Vagina (tissue), 2 donors: ENCODE measurements around the gene SCN9A. TPM values are rescaled to one million over a fixed set of nuclear protein-coding genes. Genes with fewer than 3 reads are reported as not detected.
"Not testable (repeated sequence)": the region's sequence is repeated elsewhere in the genome, so short reads cannot be mapped to it uniquely, and the experiment has no call there.

Experiments used
- DNase-seq, 2 donors: peaks; one replicate each; pipeline ENCODE4 v3.0.0-alpha.2; 2017; ENCODE audit errors: extremely low spot score in 2 of 2
- H3K27ac ChIP-seq: fragments of 200-600 bp; sonication (generic); one replicate; pipeline ENCODE4 v1.5.1; 2019
- H3K27me3 ChIP-seq: fragments of 200-600 bp; sonication (generic); one replicate; pipeline ENCODE4 v1.5.1; 2019
- H3K36me3 ChIP-seq, 2 donors: fragments of 200-600 bp; sonication (generic); one replicate each; pipeline ENCODE4 v1.5.1; 2017 to 2019
- H3K4me1 ChIP-seq: fragments of 200-600 bp; sonication (generic); one replicate; pipeline ENCODE4 v1.5.1; 2019
- H3K4me3 ChIP-seq, 2 donors: fragments of 200-600 bp; sonication (generic); 1 replicate in 1 of 2; 2 replicates in 1 of 2; pipeline ENCODE4 v1.5.1; 2016 to 2019
- H3K9me3 ChIP-seq: fragments of 200-600 bp; sonication (generic); one replicate; pipeline ENCODE4 v1.5.1; 2019
- CTCF ChIP-seq, 3 experiments: fragments of 450-650 bp in 2 of 3; fragments of 200-600 bp in 1 of 3; sonication (generic) in 1 of 3; IDR thresholded peaks; one replicate each; pipeline ENCODE4 v1.5.1; 2017 to 2019; ENCODE audit warnings: antibody characterized with exemption in 3 of 3, mild to moderate bottlenecking in 2 of 3, moderate library complexity in 2 of 3
- POLR2A ChIP-seq, 2 donors: fragments of 450-650 bp; IDR thresholded peaks; one replicate each; pipeline ENCODE4 v1.6.1; 2017; ENCODE audit warnings: antibody characterized with exemption in 2 of 2, mild to moderate bottlenecking in 2 of 2, moderate library complexity in 2 of 2
- POLR2AphosphoS5 ChIP-seq, 2 donors: sonication (generic); formaldehyde crosslinking; IDR thresholded peaks; one replicate each; pipeline ENCODE4 v1.9.0; 2017; ENCODE audit warnings: antibody characterized with exemption in 2 of 2, mild to moderate bottlenecking in 2 of 2, low read depth in 1 of 2; ENCODE audit not compliant: insufficient read depth in 1 of 2
- intact Hi-C: fragments of 100-400 bp; cut with DNase I; formaldehyde crosslinking; loops from one replicate; pipeline ENCODE4 v1.15.1; 2023
- total RNA-seq: library from RNA; depleted of rRNA; stranded (reverse); fragments of >200 nt; gene quantifications from one replicate; pipeline ENCODE4 v1.2.3, GENCODE V29; 2016

Gene SCN9A
- total RNA-seq, 1 donor from 2014 or later = 4.9 TPM

- no peak overlapping the region for H3K27ac ChIP-seq
- no peaks in the 10 kb centered on the region for H3K27me3 ChIP-seq
- H3K4me3 ChIP-seq = no peak overlapping the region
- no peaks in the 10 kb centered on the region for H3K36me3 ChIP-seq
- intact Hi-C loops = no loop called here
- no peaks in the 10 kb centered on the region for H3K4me1 ChIP-seq
- no peak for DNase-seq
- TF ChIP-seq POLR2AphosphoS5 (IDR thresholded peaks at IDR 0.05; ENCODE audit: insufficient read depth in 1 of 2, low read depth in 1 of 2) (no peak), CTCF (IDR thresholded peaks at IDR 0.05) (no peak), POLR2A (IDR thresholded peaks at IDR 0.05) (no peak)
- no peaks in the 10 kb centered on the region for H3K9me3 ChIP-seq
Measured at GRCh38 chr2:166331468-166331867, 44.3 kb downstream of the SCN9A start.

GRCh38 chr2:166329465-166329864 lies 46.3 kb downstream of the SCN9A start:
- TF ChIP-seq POLR2AphosphoS5 (IDR thresholded peaks at IDR 0.05; ENCODE audit: insufficient read depth in 1 of 2, low read depth in 1 of 2) (no peak), POLR2A (IDR thresholded peaks at IDR 0.05) (no peak), CTCF (IDR thresholded peaks at IDR 0.05) (no peak)
- no peaks in the 10 kb centered on the region for H3K9me3 ChIP-seq
- DNase-seq = no peak
- no peaks in the 10 kb centered on the region for H3K27me3 ChIP-seq
- intact Hi-C loops = no loop called here
- no peak overlapping the region for H3K27ac ChIP-seq
- H3K4me3 ChIP-seq = no peak overlapping the region
- H3K4me1 ChIP-seq = no peaks in the 10 kb centered on the region
- no peaks in the 10 kb centered on the region for H3K36me3 ChIP-seq

- no peak for DNase-seq
- intact Hi-C loops = no loop called here
- TF ChIP-seq POLR2A (IDR thresholded peaks at IDR 0.05) = no peak
- no peak for TF ChIP-seq POLR2AphosphoS5 (IDR thresholded peaks at IDR 0.05; ENCODE audit: insufficient read depth in 1 of 2, low read depth in 1 of 2)
- TF ChIP-seq CTCF (IDR thresholded peaks at IDR 0.05) = no peak
Measured at GRCh38 chr2:166328147-166328546, 47.6 kb downstream of the SCN9A start.

GRCh38 chr2:166321076-166321475 lies 54.7 kb downstream of the SCN9A start:
- intact Hi-C loops = no loop called here
- TF ChIP-seq POLR2A (IDR thresholded peaks at IDR 0.05) = no peak
- TF ChIP-seq CTCF (IDR thresholded peaks at IDR 0.05) = no peak
- TF ChIP-seq POLR2AphosphoS5 (IDR thresholded peaks at IDR 0.05; ENCODE audit: insufficient read depth in 1 of 2, low read depth in 1 of 2) = no peak
- Histone ChIP-seq H3K4me3 (no peak overlapping the region), H3K27me3 (no peaks in the 10 kb centered on the region), H3K36me3 (no peaks in the 10 kb centered on the region), H3K27ac (no peak overlapping the region), H3K9me3 (no peaks in the 10 kb centered on the region), H3K4me1 (no peaks in the 10 kb centered on the region)
- no peak for DNase-seq

More at GRCh38 chr2:166328147-166328546, 47.6 kb downstream of the SCN9A start:
- H3K27ac ChIP-seq = no peak overlapping the region
- no peaks in the 10 kb centered on the region for H3K36me3 ChIP-seq
- no peaks in the 10 kb centered on the region for H3K4me1 ChIP-seq
- H3K9me3 ChIP-seq = no peaks in the 10 kb centered on the region
- H3K27me3 ChIP-seq = no peaks in the 10 kb centered on the region
- H3K4me3 ChIP-seq = no peak overlapping the region

GRCh38 chr2:166314022-166314759 lies 61.6 kb downstream of the SCN9A start:
- H3K27me3 ChIP-seq = no peaks in the 10 kb centered on the region
- intact Hi-C loops = no loop called here
- H3K27ac ChIP-seq = no peak overlapping the region
- DNase-seq = no peak
- TF ChIP-seq CTCF (IDR thresholded peaks at IDR 0.05) = no peak
- no peak for TF ChIP-seq POLR2AphosphoS5 (IDR thresholded peaks at IDR 0.05; ENCODE audit: insufficient read depth in 1 of 2, low read depth in 1 of 2)
- no peaks in the 10 kb centered on the region for H3K4me1 ChIP-seq
- no peaks in the 10 kb centered on the region for H3K9me3 ChIP-seq
- no peaks in the 10 kb centered on the region for H3K36me3 ChIP-seq
- no peak overlapping the region for H3K4me3 ChIP-seq

GRCh38 chr2:166312863-166313262 lies 62.9 kb downstream of the SCN9A start:
- H3K4me3 ChIP-seq, H3K9me3 ChIP-seq, H3K27ac ChIP-seq, H3K36me3 ChIP-seq, intact Hi-C loops, H3K4me1 ChIP-seq, DNase-seq, H3K27me3 ChIP-seq: not testable (repeated sequence)
